HG03342 (cell line): ENCODE data around the gene ZNF32.
"Not testable (repeated sequence)": the region's sequence is repeated elsewhere in the genome, so short reads cannot be mapped to it uniquely, and the experiment has no call there.

ENCODE experiments used
- ATAC-seq: cut with Tn5 transposase; IDR thresholded peaks from one replicate; pipeline ENCODE4 v1.9.1; 2021; ENCODE audit warnings: mild to moderate bottlenecking, moderate library complexity; ENCODE audit not compliant: unreplicated experiment

Gene ZNF32

DNA sequence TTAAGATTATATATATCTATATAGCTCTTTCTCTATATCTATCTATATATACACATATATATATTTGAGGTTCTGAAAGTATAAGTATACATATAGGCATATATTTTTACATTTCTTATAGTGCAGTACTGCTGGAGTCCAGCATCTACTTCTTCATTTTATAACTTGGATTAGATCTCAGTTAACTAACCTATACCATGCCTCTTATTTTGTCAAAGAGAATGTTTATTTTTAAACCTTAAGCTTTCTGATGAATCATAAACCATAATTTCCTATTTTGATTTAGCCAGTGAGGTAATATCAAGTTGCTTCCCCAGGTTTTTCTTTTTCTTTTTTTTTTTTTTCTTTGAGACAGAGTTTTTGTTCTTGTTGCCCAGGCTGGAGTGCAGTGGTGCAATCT lies 8.1 kb downstream of the ZNF32 start:
- no peak for ATAC-seq

DNA sequence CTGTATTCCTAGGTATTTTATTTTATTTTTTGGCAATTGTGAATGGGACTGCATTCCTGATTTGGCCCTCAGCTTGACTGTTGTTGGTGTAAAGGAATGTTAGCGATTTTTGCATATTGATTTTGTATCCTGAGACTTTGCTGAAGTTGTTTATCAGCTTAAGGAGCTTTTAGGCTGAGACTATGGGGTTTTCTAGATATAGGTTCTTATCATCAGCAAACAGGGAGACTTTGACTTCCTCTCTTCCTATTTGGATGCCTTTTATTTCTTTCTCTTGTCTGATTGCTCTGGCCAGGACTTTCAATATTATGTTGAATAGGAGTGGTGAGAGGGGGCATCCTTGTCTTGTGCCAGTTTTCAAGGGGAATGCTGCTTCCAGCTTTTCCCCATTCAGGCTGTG lies 12.9 kb downstream of the ZNF32 start:
- not testable (repeated sequence) for ATAC-seq

DNA sequence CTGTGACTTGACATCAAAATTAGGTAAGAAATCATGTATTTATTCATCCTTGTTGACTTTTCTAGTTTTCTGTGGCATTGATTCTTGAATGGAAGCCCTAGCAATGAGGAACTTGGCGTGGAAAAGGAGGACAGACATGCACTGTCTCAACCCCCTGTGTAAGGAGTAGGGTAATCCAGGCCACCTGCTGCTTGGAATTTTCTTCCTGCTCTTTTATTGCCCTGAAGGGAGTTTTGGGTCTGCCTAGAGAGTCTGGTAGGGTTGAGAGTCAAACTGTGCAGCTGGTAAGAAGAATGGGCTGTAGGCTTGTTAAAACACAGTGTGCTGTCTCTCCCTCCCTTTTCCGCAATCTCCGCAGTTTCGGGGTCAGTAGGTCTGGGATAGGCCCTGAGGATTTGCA lies 19.7 kb downstream of the ZNF32 start:
- ATAC-seq, result no peak

DNA sequence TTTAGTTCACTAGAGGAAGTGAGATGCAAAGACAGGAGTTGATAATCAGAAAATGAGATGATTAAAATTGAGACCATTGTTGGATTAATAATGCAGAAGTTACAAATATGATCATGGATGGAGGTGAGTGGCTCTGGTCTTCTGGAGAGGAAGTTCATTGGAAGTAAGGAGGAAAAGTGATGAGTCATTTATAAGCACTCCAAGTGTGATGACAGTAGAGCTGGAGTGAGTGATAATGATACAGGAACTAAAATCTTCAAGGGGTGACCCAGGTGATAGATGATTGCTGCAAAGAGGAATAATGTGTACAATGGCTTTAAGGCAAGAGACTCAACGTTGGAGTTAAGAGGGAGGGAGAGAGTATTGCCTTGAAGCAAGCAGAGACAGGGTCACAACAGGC lies 20.7 kb downstream of the ZNF32 start:
- no peak for ATAC-seq

DNA sequence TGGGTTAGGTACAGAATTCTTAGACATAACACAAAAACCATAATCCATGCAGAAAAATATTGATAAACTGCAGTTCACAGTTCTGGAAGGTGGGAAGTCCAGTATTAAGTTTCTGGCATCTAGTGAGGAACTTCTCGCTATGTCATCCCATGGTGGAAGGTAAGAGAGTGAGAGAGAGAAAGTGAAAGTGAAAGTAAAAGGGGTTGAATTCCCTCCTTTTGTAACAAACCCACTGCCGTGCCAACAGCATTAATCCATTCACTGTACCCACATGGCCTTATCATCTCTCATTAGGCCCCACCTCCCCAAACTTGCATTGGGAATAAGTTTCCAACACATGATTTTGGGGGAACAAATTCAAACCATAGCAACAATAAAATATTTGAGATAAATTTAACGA lies 25.3 kb downstream of the ZNF32 start:
- no peak for ATAC-seq

DNA sequence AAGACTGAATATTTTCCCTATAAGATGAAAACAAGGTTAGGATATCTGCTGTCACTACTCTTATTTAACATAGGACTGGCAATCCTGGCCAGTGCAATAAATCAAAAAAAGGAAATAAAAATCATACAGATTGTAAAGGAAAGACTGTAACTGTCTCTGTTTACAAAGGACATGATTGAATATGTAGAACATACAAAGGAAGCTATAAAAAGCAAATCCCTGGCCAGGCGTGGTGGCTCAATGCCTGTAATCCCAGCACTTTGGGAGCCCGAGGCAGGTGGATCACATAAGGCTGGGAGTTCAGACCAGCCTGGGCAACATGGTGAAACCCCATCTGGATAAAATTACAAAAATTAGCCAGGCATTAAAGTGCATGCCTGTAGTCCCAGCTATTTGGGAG lies 26.6 kb downstream of the ZNF32 start:
- no peak for ATAC-seq

DNA sequence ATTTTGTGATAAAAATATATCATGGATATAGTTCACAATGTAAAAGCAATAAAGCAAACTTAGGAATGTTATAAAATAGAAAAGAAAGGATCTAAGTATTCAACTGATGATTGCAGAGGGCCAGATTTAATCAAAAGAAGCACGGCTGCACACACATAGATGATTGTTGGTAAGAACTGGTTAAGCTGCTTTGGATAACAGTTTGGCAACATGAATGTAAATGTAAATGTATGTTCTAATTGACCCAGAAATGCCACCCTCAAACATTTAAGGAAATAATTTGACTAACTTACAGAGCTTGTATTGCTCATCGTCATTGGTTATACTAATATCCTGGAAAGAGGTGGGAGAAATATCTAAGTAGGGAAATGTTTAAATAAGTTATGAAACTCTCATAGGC lies 29.3 kb downstream of the ZNF32 start:
- no peak for ATAC-seq

DNA sequence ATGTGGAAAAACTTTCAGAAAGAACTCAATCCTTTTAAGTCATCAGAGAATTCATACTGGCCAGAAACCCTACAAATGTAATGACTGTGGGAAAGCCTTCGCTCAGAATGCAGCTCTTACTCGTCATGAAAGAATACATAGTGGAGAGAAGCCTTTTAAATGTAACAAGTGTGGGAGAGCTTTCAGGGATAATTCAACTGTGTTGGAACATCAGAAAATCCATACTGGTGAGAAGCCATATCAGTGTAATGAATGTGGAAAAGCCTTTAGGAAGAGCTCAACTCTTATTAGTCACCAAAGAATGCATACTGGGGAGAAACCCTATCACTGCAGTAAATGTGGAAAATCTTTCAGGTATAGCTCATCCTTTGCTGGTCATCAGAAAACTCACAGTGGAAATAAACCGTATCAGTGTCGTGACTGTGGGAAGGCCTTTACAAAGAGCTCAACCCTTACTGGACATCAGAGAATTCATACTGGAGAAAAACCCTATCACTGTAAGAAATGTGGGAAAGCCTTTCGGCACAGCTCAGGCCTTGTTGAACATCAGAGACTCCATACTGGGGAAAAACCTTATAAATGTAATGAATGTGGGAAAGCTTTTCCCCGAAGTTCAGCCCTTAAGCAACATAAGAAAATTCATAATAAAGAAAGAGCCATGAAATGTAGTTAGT lies 31.8 kb downstream of the ZNF32 start:
- no peak for ATAC-seq

DNA sequence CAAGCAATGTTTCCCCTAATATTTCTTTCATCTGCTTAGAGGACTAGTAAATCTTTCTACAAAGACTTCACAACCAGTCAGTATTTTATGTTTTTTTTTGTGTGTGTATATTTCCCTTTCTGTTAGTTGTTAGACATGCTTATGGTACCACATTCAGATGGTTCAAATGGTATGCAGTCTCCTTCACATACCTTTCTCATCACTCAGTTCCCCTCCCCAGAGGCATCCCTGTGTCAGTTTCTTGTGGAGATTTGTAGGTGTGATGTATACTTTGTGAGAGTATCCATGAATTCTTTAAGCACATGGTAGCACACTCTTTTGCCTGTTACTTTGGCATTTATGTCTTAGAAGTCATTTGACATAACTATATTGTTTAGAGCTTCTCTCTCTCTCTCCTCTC lies 38.0 kb downstream of the ZNF32 start:
- no peak for ATAC-seq

DNA sequence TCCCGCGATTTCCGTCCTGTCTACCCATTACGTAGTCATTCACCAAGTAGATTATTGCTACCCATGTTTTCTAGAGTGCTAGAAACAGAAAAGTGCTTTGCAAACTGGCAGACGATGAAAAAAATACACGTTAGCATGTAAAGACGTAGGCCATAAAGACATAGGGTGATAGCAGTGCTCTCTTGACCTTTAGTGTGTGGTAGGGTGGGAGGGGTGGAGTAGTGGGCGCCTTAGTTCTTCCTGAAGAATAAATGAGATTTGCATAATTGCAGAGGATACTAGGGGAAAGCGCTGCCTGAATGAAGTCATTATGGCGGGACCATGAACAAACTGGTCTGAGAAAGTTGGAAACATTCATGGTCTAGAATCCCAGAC lies 41.5 kb downstream of the ZNF32 start:
- ATAC-seq, result no peak

DNA sequence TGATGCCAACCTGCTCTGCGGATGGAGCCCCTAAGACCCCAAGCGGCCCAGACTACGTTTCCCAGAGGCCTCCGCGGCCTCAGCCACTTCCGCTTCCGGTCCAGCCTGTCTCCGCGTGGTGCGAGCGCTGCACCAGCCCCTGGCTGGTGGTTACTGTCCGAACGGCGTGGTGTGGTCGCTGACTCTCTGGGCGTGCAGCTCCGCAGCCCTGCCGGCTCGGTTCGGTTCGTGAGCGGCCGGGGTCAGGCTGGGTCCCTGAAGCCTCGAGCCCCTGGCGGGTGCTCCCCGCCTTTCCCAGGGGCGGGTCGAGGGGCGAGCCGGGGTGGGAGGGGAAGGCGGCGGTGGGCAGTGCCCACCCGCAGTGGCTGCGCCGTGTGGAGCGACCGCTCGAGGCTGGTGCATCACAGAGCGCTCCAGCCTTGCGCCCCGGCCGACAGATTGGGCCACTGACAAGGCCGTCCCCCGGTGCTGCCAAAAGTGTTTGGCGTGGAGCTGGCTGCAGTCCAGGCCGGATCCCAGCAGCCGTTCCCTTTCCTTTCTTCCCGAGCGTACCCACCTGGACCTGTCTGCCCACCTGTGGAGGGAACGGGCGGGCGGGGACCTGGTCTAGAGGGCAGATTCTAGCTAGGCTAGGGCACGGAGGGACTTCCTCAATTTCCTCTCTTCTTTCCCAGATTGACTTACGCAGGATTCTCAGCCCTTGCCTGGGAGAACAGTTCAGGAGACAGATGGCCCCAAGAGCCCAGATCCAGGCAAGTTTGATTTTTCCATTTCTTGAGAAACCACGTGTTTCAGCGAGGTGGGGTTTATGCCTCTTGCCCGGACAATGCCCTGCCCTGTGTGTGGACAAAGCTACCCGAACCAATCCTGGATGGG lies 42.1 kb downstream of the ZNF32 start, which contains the start of gene ZNF485:
Gene ZNF485 (plus strand): TSS at position 116 of the 876 bp plus-strand sequence. CDS start 613 bp downstream, at position 729.
- ATAC-seq, result peak; percentile 99

DNA sequence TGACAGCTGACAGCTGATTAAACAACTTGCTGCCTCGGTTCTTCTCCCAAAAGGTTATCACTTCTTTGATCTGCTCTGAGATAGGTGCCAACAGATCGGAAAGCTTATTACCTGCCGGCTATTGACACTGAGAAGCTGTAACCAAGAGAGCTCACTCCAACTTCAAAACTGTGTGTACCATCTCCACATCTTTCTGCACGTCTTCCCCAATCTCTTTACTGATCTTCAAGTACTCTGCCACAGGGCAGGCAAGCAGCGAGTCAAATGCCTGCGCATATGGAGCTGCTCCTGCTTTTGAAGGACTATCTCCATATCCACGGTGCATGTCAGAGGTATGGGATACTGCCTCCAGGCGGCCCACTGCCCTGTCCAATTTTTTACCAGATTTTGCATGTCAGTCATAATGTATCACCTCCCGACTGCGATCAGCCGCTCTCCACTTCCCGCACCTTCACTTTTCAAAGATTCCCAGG lies 42.8 kb downstream of the ZNF32 start:
- no peak for ATAC-seq

DNA sequence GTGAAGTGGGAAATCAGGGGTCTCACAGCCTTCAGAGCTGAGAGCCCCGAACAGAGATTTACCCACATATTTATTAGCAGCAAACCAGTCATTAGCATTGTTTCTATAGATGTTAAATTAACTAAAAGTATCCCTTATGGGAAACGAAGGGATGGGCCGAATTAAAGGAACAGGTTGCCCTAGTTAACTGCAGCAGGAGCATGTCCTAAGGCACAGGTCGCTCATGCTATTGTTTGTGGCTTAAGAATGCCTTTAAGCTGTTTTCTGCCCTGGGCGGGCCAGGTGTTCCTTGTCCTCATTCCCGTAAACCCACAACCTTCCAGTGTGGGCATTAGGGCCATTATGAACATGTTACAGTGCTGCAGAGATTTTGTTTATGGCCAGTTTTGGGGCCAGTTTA lies 47.1 kb downstream of the ZNF32 start:
- ATAC-seq, result not testable (repeated sequence)

DNA sequence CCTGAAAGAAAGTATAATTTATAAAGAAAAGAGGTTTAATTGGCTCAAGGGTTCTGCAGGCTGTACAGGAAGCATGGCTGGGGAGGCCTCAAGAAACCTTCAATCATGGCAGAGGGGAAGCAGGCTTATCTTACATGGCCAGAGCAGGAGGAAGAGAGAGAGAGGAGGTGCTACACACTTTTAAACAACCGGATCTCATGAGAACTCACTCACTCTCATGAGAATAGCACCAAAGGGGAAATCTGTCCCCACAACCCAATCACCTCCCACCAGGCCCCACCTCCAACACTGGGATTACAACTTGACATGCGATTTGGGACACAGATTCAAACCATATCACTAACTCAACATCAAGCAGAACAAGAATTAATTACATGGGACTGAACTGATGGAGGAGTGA lies 49.3 kb downstream of the ZNF32 start:
- no peak for ATAC-seq

DNA sequence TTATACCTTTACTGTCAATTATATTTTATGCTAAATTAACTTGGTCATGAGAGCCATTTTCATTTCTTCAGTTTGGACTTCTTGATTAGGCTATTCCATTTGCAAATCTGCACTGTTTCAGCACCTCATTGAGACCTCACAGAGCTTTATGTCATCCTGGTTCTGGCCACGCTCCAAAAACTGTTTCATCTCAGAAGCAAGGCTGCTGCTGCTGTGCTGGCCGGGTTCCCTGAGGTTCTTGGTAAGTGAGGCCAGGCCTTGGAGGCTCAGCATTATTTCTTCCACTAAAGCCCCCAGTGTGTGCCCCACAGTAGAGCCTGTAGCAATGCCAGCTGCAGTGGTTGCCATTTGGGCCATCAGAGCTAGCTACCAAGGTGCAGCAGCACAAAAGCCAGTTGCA lies 50.2 kb downstream of the ZNF32 start:
- ATAC-seq, result no peak

DNA sequence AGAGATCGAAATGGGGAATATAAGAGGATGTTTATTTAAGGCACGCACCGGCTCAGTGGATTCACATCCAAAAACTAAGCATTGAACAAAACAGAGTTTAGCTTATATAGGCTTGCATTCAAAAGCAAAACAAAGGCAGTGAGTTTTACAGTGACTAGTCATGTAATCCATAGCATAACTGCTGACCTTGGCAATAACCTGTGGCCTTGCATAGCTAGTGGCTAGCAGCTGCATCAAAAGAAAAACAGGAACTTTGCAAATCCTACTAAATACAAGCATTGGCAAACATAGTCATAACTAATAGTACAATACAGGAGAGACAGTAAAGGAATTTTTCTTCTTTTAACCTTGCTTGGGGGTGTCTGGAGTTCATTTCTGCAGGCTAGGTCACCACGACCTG lies 52.1 kb downstream of the ZNF32 start:
- no peak for ATAC-seq

DNA sequence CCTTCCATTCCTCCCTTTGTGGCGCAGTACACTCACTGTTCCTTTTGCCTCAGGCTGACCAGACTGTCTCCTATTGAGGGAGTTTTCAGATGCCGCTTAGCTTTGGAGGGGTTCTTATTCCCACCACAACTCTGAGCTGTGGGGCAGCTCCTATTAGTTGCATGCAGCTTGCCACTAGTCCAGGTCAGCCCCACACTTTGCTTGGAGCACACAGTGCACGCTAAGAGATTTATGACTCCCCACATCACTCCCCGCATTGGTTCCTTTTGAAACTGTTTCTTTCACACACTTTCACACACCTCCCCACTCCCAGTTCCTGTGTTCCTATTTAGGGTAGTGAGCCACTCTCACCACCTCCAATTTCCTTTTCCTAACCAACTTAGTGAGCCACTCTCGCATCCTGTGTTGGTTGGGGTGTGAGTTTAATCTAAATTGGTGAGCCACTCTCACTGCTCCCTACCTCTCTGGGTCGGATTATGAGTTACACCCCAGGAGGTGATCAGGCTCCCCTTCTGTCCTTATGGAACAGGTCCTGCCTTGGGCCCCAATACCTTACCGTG lies 52.9 kb downstream of the ZNF32 start:
- ATAC-seq, result peak; percentile 35

DNA sequence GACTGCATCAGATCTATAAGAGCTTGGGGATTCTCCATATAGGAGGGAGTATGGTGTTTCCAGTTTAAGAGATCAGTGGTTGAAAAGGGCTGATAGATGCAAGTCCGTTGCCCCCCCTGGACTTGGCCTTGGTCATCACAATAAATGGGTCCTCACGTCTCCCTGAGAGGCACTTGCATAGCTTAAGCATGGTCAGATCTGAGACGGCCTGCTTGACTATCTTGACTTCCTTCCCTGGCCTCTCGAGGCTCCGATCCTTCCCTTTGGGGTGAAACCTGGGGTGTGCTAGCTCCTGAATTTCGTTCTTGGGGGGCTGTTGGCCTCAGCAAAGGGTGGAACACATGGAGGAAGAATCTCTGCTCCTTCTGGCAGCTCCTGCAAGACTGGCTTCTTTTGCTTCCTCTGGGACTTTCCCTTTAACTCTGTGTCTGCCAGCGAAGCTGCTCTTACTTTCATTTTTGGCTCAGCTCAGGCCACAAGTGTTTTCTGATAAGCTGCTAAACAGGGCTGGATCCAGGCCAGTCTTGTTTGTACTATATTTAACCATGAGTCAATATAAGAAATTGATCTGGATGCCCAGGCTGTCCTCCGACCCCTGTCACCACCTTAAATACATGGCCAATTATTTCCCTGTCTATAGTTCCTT lies 53.6 kb downstream of the ZNF32 start:
- ATAC-seq, result peak; percentile 95
